ENCODE data around the gene RALY. TPM values are rescaled to one million over a fixed set of nuclear protein-coding genes. Genes with fewer than 3 reads are reported as not detected.
"Not testable (repeated sequence)": the region's sequence is repeated elsewhere in the genome, so short reads cannot be mapped to it uniquely, and the experiment has no call there.

The RALY gene
- total and polyA plus RNA-seq, 9 donors = 56.5 to 166 (median 147) TPM

GRCh38 chr20:34024723-34025351 is 31.1 kb downstream of the RALY start:
- no peak for DNase-seq
- WGBS (ENCODE audit: insufficient coverage) = 32% methylated on average over 5 of the region's 5 CpGs
- Histone ChIP-seq H3K27me3 (ENCODE audit: control insufficient read depth, insufficient read depth, low read length) (no peaks in the 10 kb centered on the region), H3K9me3 (replicated peaks; ENCODE audit: control insufficient read depth, low read depth, low read length) (no peaks in the 10 kb centered on the region), H3K4me3 (ENCODE audit: low read length) (no peak overlapping the region), H3K4me1 (ENCODE audit: control insufficient read depth, insufficient read depth, low read length) (peaks cover 34% of the 10 kb centered on the region), H3K27ac (ENCODE audit: low read length) (peak overlapping the region; percentile 71), H3K36me3 (ENCODE audit: control insufficient read depth, insufficient read depth, low read length) (peaks cover 2% of the 10 kb centered on the region)

DNA sequence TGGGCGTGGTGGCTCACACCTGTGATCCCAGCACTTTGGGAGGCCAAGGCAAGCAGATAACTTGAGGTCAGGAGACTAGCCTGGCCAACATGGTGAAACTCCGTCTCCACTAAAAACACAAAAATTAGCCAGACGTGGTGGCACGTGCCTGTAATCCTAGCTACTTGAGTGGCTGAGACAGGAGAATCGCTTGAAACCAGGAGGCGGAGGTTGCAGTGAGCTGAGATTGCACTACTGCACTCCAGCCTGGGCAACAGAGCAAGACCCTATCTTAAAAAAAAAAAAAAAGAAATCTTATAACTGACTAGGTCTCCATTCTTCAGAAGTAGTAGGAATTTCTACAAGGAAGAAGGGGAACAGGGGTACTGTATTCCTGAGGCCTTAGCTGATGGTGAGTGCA is 34.3 kb downstream of the RALY start:
- H3K4me3 ChIP-seq (ENCODE audit: low read length); H3K27ac ChIP-seq (ENCODE audit: low read length); H3K9me3 ChIP-seq (replicated peaks; ENCODE audit: control insufficient read depth, low read depth, low read length); DNase-seq; H3K27me3 ChIP-seq (ENCODE audit: control insufficient read depth, insufficient read depth, low read length): not testable (repeated sequence)
- H3K36me3 ChIP-seq (ENCODE audit: control insufficient read depth, insufficient read depth, low read length) = peaks cover 15% of the 10 kb centered on the region
- H3K4me1 ChIP-seq (ENCODE audit: control insufficient read depth, insufficient read depth, low read length) = peaks cover 29% of the 10 kb centered on the region
- WGBS (ENCODE audit: insufficient coverage) = 89% methylated on average over 1 of the region's 6 CpGs

DNA sequence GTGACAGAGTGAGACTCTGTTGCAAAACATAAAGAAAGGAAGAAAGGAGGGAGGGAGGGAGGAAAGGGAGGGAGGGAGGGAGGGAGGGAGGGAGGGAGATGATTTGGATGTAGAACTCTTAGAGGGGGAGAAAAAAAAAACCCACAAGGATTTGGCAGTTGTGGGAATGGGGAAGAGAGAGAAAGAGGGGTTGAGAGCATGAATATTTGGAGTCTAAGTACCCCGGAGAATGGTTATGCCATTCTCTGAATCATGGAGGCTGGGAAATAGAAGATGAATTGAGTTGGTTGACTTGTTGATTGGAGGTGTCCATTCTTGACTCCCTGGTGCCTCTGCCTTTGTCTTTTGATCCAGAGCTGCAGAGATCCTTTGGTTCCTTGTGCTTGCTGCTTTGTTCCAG is 35.7 kb downstream of the RALY start:
- no peaks in the 10 kb centered on the region for H3K27me3 ChIP-seq (ENCODE audit: control insufficient read depth, insufficient read depth, low read length)
- no peak overlapping the region for H3K27ac ChIP-seq (ENCODE audit: low read length)
- H3K9me3 ChIP-seq (replicated peaks; ENCODE audit: control insufficient read depth, low read depth, low read length) = no peaks in the 10 kb centered on the region
- H3K36me3 ChIP-seq (ENCODE audit: control insufficient read depth, insufficient read depth, low read length) = peaks cover 27% of the 10 kb centered on the region
- peaks cover 17% of the 10 kb centered on the region for H3K4me1 ChIP-seq (ENCODE audit: control insufficient read depth, insufficient read depth, low read length)
- no peak overlapping the region for H3K4me3 ChIP-seq (ENCODE audit: low read length)
- no peak for DNase-seq
- WGBS (ENCODE audit: insufficient coverage) = 100% methylated on average over 1 of the region's 1 CpG

DNA sequence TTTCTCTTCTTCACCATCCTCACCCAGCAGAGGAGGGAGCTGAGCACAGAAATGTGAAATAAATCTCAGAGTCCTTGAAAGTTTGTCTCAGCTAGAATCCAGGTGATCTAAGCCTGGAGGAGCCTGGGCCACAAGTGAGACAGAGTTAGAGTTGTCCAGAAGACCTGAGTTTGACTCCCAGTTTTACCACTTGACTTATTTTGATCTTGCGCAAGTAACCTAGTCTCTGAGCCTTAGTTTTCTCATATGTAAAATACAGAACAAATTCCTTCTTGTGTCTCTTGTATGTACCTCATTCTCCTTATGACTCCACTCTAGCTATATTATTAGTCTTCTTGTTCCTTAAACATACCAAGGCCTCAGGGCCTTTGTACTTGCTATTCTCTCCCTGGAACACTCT is 36.7 kb downstream of the RALY start:
- H3K27ac ChIP-seq (ENCODE audit: low read length) = no peak overlapping the region
- no peak overlapping the region for H3K4me3 ChIP-seq (ENCODE audit: low read length)
- peaks cover 27% of the 10 kb centered on the region for H3K36me3 ChIP-seq (ENCODE audit: control insufficient read depth, insufficient read depth, low read length)
- H3K9me3 ChIP-seq (replicated peaks; ENCODE audit: control insufficient read depth, low read depth, low read length) = no peaks in the 10 kb centered on the region
- WGBS (ENCODE audit: insufficient coverage) = 100% methylated on average over 1 of the region's 1 CpG
- no peak for DNase-seq
- peaks cover 7% of the 10 kb centered on the region for H3K4me1 ChIP-seq (ENCODE audit: control insufficient read depth, insufficient read depth, low read length)
- no peaks in the 10 kb centered on the region for H3K27me3 ChIP-seq (ENCODE audit: control insufficient read depth, insufficient read depth, low read length)

DNA sequence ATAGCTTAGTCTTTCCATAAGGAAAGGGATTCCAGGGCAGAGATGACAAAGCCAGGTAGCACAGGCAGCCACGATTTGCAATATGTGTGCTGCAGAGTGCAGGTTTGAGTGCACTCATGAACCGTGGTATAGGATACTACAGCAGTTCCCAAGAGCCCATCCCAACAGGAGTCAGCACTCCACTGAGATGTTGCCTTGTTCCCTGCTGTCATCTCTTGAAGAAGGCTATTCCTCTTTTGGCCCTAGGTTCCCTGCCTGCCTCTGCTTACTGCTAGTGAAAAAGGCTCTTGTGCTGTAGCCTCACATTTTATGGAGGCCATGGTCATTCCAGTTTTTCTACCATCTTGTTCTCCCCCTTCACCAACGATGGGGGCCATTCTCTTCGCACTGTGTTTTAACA is 40.2 kb downstream of the RALY start:
- Histone ChIP-seq H3K4me1 (ENCODE audit: control insufficient read depth, insufficient read depth, low read length) (peaks cover 21% of the 10 kb centered on the region), H3K4me3 (ENCODE audit: low read length) (no peak overlapping the region), H3K36me3 (ENCODE audit: control insufficient read depth, insufficient read depth, low read length) (peaks cover 27% of the 10 kb centered on the region), H3K27ac (ENCODE audit: low read length) (no peak overlapping the region), H3K27me3 (ENCODE audit: control insufficient read depth, insufficient read depth, low read length) (no peaks in the 10 kb centered on the region), H3K9me3 (replicated peaks; ENCODE audit: control insufficient read depth, low read depth, low read length) (no peaks in the 10 kb centered on the region)
- WGBS (ENCODE audit: insufficient coverage) = 95% methylated on average over 2 of the region's 4 CpGs
- no peak for DNase-seq

- peaks cover 20% of the 10 kb centered on the region for H3K36me3 ChIP-seq (ENCODE audit: control insufficient read depth, insufficient read depth, low read length)
- no peak overlapping the region for H3K4me3 ChIP-seq (ENCODE audit: low read length)
- no peaks in the 10 kb centered on the region for H3K9me3 ChIP-seq (replicated peaks; ENCODE audit: control insufficient read depth, low read depth, low read length)
- peak overlapping the region; percentile 71 for H3K27ac ChIP-seq (ENCODE audit: low read length)
- DNase-seq = no peak
- WGBS (ENCODE audit: insufficient coverage) = 68% methylated on average over 4 of the region's 4 CpGs
- peaks cover 42% of the 10 kb centered on the region for H3K4me1 ChIP-seq (ENCODE audit: control insufficient read depth, insufficient read depth, low read length)
- no peaks in the 10 kb centered on the region for H3K27me3 ChIP-seq (ENCODE audit: control insufficient read depth, insufficient read depth, low read length)
Measured at GRCh38 chr20:34037121-34037520, 43.4 kb downstream of the RALY start.

DNA sequence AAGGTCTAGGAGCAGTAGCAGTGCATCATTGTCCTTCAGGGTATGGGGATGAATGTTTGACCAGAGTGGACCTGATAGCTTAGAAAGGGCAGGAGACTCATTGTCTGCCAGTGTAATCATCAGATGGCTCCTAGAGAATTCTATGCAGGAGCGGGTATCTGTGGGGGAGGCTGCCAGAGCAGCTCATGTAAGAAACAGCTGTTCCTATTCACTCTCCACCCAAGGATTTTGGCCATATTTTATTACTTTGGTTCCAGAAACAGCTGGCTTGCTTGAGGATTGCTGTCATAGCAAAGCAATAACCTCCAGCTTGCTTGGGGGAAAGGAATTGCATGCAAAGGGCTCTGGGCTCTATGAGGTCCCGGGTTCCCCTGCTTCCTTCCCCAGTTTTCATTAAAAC is 44.1 kb downstream of the RALY start:
- Histone ChIP-seq H3K4me1 (ENCODE audit: control insufficient read depth, insufficient read depth, low read length) (peaks cover 46% of the 10 kb centered on the region), H3K4me3 (ENCODE audit: low read length) (no peak overlapping the region), H3K36me3 (ENCODE audit: control insufficient read depth, insufficient read depth, low read length) (peaks cover 14% of the 10 kb centered on the region), H3K27ac (ENCODE audit: low read length) (peak overlapping the region; percentile 71), H3K27me3 (ENCODE audit: control insufficient read depth, insufficient read depth, low read length) (no peaks in the 10 kb centered on the region), H3K9me3 (replicated peaks; ENCODE audit: control insufficient read depth, low read depth, low read length) (no peaks in the 10 kb centered on the region)
- peak; percentile 93 for DNase-seq
- WGBS (ENCODE audit: insufficient coverage) = no CpG with 5 or more reads among the region's 2 CpGs

- WGBS (ENCODE audit: insufficient coverage) = 73% methylated on average over 5 of the region's 9 CpGs
- Histone ChIP-seq H3K27ac (ENCODE audit: low read length) (no peak overlapping the region), H3K9me3 (replicated peaks; ENCODE audit: control insufficient read depth, low read depth, low read length) (no peaks in the 10 kb centered on the region), H3K36me3 (ENCODE audit: control insufficient read depth, insufficient read depth, low read length) (peaks cover 2% of the 10 kb centered on the region), H3K27me3 (ENCODE audit: control insufficient read depth, insufficient read depth, low read length) (no peaks in the 10 kb centered on the region), H3K4me3 (ENCODE audit: low read length) (no peak overlapping the region), H3K4me1 (ENCODE audit: control insufficient read depth, insufficient read depth, low read length) (peaks cover 52% of the 10 kb centered on the region)
- no peak for DNase-seq
Measured at GRCh38 chr20:34040300-34040995, 46.7 kb downstream of the RALY start.

DNA sequence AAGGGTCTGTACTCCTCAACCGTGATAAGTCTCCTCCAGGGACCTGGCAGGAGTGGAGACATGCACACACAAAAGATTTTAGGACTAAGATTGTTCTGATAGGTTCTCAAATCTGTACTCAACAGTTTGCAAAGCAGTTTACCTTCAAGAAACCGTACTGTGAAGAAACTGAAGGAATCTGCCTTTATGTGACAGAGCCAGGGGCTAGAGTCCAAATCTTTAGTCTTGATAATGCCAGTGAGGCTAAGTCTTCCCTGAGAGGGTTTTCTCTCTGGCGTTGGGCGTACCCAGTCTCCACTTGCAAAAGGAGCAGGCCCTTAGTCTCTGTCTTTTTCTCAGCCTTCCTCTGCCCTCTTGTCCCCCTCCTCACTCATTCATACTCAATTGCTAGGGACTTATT is 47.5 kb downstream of the RALY start:
- no peak for DNase-seq
- 67% methylated on average over 1 of the region's 4 CpGs for WGBS (ENCODE audit: insufficient coverage)
- Histone ChIP-seq H3K36me3 (ENCODE audit: control insufficient read depth, insufficient read depth, low read length) (peaks cover 6% of the 10 kb centered on the region), H3K27ac (ENCODE audit: low read length) (no peak overlapping the region), H3K4me3 (ENCODE audit: low read length) (no peak overlapping the region), H3K27me3 (ENCODE audit: control insufficient read depth, insufficient read depth, low read length) (no peaks in the 10 kb centered on the region), H3K9me3 (replicated peaks; ENCODE audit: control insufficient read depth, low read depth, low read length) (no peaks in the 10 kb centered on the region), H3K4me1 (ENCODE audit: control insufficient read depth, insufficient read depth, low read length) (peaks cover 60% of the 10 kb centered on the region)

DNA sequence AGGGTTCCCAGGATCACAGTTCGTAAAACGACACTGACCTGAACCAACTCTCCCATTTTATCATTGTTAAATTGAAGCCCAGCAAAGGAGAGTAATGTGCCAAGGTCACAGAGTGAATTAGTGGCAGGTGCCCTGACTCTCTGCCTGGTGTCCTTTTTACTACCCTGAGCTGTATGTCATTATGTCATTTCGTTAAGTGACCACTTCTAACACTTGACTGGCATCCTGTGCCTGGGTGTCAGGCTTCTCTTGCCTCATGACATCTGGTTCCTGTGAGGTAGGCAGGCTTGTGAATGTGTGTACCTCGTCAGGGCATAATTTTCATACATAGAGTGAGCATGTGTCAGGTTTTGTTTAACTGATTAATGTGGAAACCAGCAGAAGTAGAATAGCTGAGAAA is 48.6 kb downstream of the RALY start:
- H3K4me3 ChIP-seq (ENCODE audit: low read length) = no peak overlapping the region
- H3K4me1 ChIP-seq (ENCODE audit: control insufficient read depth, insufficient read depth, low read length) = peaks cover 55% of the 10 kb centered on the region
- no peak for DNase-seq
- H3K36me3 ChIP-seq (ENCODE audit: control insufficient read depth, insufficient read depth, low read length) = peaks cover 8% of the 10 kb centered on the region
- WGBS (ENCODE audit: insufficient coverage) = 25% methylated on average over 1 of the region's 4 CpGs
- H3K9me3 ChIP-seq (replicated peaks; ENCODE audit: control insufficient read depth, low read depth, low read length) = no peaks in the 10 kb centered on the region
- no peaks in the 10 kb centered on the region for H3K27me3 ChIP-seq (ENCODE audit: control insufficient read depth, insufficient read depth, low read length)
- H3K27ac ChIP-seq (ENCODE audit: low read length) = peak overlapping the region; percentile 35

Data from muscle of leg (tissue), 11 donors.